ENCODE measurements around the gene CAPN2.

CAPN2 gene

GRCh38 chr1:223748773-223749733 is 36.7 kb downstream of the CAPN2 start (continued):
- TF ChIP-seq TRIM28 (IDR thresholded peaks at IDR 0.05; ENCODE audit: borderline replicate concordance, low read length) (peak; percentile 13; the same call in 1 of the 2 replicates), ZBTB20 (tag by site-specific recombination; IDR thresholded peaks at IDR 0.05) (peak; percentile 16; the same call in 1 of the 2 replicates), ZEB2 (tag by site-specific recombination; IDR thresholded peaks at IDR 0.05) (no peak), ZNF10 (tag by site-specific recombination; IDR thresholded peaks at IDR 0.05) (peak; percentile 56; the same call in 1 of the 2 replicates), ZNF585B (tag by site-specific recombination; IDR thresholded peaks at IDR 0.05) (no peak), BCL11A (tag by site-specific recombination; IDR thresholded peaks at IDR 0.05; ENCODE audit: low read depth) (no peak), ZNF768 (tag by site-specific recombination; IDR thresholded peaks at IDR 0.05) (0 out of 2 replicates have a peak, but pooled peaks have one; percentile 15), ZNF2 (tag by site-specific recombination; IDR thresholded peaks at IDR 0.05) (peak; percentile 97), ZXDB (tag by site-specific recombination; IDR thresholded peaks at IDR 0.05) (peak; percentile 23; the same call in 1 of the 2 replicates), ZNF529 (tag by site-specific recombination; IDR thresholded peaks at IDR 0.05; ENCODE audit: insufficient replicate concordance) (no peak), ZNF707 (tag by site-specific recombination; IDR thresholded peaks at IDR 0.05) (no peak), ZNF610 (tag by site-specific recombination; IDR thresholded peaks at IDR 0.05; ENCODE audit: borderline replicate concordance) (0 out of 2 replicates have a peak, but pooled peaks have one; percentile 34), ZSCAN16 (tag by site-specific recombination; IDR thresholded peaks at IDR 0.05) (peak; percentile 76), ZNF174 (tag by site-specific recombination; IDR thresholded peaks at IDR 0.05) (no peak), PRDM2 (tag by site-specific recombination; IDR thresholded peaks at IDR 0.05; ENCODE audit: borderline replicate concordance) (peak; percentile 42; the same call in 1 of the 2 replicates), ZFP3 (tag by site-specific recombination; IDR thresholded peaks at IDR 0.05; ENCODE audit: low read depth) (no peak), ZNF692 (tag by site-specific recombination; IDR thresholded peaks at IDR 0.05) (0 out of 2 replicates have a peak, but pooled peaks have one; percentile 43)
- TF ChIP-seq, protein P1, sequence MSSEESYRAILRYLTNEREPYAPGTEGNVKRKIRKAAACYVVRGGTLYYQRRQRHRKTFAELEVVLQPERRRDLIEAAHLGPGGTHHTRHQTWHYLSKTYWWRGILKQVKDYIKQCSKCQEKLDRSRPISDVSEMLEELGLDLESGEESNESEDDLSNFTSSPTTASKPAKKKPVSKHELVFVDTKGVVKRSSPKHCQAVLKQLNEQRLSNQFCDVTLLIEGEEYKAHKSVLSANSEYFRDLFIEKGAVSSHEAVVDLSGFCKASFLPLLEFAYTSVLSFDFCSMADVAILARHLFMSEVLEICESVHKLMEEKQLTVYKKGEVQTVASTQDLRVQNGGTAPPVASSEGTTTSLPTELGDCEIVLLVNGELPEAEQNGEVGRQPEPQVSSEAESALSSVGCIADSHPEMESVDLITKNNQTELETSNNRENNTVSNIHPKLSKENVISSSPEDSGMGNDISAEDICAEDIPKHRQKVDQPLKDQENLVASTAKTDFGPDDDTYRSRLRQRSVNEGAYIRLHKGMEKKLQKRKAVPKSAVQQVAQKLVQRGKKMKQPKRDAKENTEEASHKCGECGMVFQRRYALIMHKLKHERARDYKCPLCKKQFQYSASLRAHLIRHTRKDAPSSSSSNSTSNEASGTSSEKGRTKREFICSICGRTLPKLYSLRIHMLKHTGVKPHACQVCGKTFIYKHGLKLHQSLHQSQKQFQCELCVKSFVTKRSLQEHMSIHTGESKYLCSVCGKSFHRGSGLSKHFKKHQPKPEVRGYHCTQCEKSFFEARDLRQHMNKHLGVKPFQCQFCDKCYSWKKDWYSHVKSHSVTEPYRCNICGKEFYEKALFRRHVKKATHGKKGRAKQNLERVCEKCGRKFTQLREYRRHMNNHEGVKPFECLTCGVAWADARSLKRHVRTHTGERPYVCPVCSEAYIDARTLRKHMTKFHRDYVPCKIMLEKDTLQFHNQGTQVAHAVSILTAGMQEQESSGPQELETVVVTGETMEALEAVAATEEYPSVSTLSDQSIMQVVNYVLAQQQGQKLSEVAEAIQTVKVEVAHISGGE (tag by site-specific recombination; conservative IDR thresholded peaks at IDR 0.05; ENCODE audit: low read depth): no peak
- TF ChIP-seq, protein P2, sequence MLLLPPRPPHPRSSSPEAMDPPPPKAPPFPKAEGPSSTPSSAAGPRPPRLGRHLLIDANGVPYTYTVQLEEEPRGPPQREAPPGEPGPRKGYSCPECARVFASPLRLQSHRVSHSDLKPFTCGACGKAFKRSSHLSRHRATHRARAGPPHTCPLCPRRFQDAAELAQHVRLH (tag by site-specific recombination; IDR thresholded peaks at IDR 0.05): no peak
- TF ChIP-seq, protein P3, sequence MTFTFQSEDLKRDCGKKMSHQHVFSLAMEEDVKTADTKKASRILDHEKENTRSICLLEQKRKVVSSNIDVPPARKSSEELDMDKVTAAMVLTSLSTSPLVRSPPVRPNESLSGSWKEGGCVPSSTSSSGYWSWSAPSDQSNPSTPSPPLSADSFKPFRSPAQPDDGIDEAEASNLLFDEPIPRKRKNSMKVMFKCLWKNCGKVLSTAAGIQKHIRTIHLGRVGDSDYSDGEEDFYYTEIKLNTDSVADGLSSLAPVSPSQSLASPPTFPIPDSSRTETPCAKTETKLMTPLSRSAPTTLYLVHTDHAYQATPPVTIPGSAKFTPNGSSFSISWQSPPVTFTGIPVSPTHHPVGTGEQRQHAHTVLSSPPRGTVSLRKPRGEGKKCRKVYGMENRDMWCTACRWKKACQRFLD (tag by site-specific recombination; IDR thresholded peaks at IDR 0.05): no peak
- TF ChIP-seq, protein P4, sequence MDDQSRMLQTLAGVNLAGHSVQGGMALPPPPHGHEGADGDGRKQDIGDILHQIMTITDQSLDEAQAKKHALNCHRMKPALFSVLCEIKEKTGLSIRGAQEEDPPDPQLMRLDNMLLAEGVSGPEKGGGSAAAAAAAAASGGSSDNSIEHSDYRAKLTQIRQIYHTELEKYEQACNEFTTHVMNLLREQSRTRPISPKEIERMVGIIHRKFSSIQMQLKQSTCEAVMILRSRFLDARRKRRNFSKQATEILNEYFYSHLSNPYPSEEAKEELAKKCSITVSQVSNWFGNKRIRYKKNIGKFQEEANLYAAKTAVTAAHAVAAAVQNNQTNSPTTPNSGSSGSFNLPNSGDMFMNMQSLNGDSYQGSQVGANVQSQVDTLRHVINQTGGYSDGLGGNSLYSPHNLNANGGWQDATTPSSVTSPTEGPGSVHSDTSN (CRISPR knock-in tag; IDR thresholded peaks at IDR 0.05): peak; percentile 72; the same call in 1 of the 2 replicates
- TF ChIP-seq, protein P5, sequence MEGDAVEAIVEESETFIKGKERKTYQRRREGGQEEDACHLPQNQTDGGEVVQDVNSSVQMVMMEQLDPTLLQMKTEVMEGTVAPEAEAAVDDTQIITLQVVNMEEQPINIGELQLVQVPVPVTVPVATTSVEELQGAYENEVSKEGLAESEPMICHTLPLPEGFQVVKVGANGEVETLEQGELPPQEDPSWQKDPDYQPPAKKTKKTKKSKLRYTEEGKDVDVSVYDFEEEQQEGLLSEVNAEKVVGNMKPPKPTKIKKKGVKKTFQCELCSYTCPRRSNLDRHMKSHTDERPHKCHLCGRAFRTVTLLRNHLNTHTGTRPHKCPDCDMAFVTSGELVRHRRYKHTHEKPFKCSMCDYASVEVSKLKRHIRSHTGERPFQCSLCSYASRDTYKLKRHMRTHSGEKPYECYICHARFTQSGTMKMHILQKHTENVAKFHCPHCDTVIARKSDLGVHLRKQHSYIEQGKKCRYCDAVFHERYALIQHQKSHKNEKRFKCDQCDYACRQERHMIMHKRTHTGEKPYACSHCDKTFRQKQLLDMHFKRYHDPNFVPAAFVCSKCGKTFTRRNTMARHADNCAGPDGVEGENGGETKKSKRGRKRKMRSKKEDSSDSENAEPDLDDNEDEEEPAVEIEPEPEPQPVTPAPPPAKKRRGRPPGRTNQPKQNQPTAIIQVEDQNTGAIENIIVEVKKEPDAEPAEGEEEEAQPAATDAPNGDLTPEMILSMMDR (tag by site-specific recombination; IDR thresholded peaks at IDR 0.05): peak; percentile 82

All from HEK293 (cell line).